Kidney epithelial cell (primary cell): ENCODE measurements around the gene ANKFY1. TPM values are rescaled to one million over a fixed set of nuclear protein-coding genes. Genes with fewer than 3 reads are reported as not detected.

Experiments
- DNase-seq: peaks from one replicate; pipeline ENCODE4 v3.0.0-alpha.2; 2010; ENCODE audit warnings: low read depth
- H3K27me3 ChIP-seq: 2 replicates; pipeline ENCODE4 v1.6.0; 2011; ENCODE audit warnings: low read length; ENCODE audit not compliant: control insufficient read depth, insufficient read depth
- H3K36me3 ChIP-seq: 2 replicates; pipeline ENCODE4 v1.5.1; 2011; ENCODE audit warnings: low read length; ENCODE audit not compliant: control insufficient read depth, insufficient read depth
- H3K4me3 ChIP-seq: 2 replicates; pipeline ENCODE4 v1.5.1; 2011; ENCODE audit warnings: low read depth, mild to moderate bottlenecking, control low read depth, low read length
- CTCF ChIP-seq: IDR thresholded peaks from 2 replicates; pipeline ENCODE4 v1.5.1; 2011; ENCODE audit warnings: mild to moderate bottlenecking, moderate library complexity, low read length, control low read depth, inconsistent platforms; ENCODE audit not compliant: insufficient read depth, poor library complexity, severe bottlenecking
- total RNA-seq: library from RNA; depleted of rRNA; stranded (reverse); fragments of >200 nt; gene quantifications from 2 replicates; pipeline ENCODE4 v1.2.3, GENCODE V29; 2015

Gene ANKFY1
- total RNA-seq, 1 donor from 2014 or later = 39.4 TPM

DNA sequence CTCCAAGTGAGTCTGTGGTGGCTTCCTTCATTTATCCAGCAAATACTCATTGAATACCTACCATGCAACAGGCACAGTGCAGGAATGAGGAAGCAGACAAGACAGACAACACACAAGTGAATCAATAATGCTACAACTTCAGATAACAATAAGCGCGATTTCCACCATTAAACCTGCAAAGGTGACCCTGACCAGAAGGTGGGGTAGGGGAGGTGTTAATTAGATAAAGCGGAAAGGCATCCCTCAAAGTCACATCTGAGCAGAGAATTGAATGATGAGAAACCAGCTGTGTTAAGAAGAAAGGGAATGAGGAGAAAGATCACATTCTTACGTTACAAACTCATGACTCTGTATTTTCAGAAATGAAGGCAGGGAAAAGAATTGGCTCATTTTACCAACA lies 147.3 kb downstream of the ANKFY1 start:
- no peaks in the 10 kb centered on the region for H3K27me3 ChIP-seq
- peaks cover 3% of the 10 kb centered on the region for H3K36me3 ChIP-seq
- TF ChIP-seq CTCF = no peak
- no peak overlapping the region for H3K4me3 ChIP-seq
- DNase-seq = no peak

Other genes starting within 250 kb of the ANKFY1 start
- 33.9 and 40.0 TPM in 2 replicates for gene ZZEF1, start 120.9 kb downstream of the ANKFY1 start, total RNA-seq
- gene CYB5D2, start 120.8 kb downstream of the ANKFY1 start, total RNA-seq = 18.2 and 21.0 TPM in 2 replicates
- gene UBE2G1, start 102.7 kb upstream of the ANKFY1 start, total RNA-seq = 42.2 and 57.3 TPM in 2 replicates
- 0.58 and 0.89 TPM in 2 replicates for gene SPNS3, start 170.0 kb upstream of the ANKFY1 start, total RNA-seq
- gene SPNS2, start 234.9 kb upstream of the ANKFY1 start, total RNA-seq = 47.3 and 53.1 TPM in 2 replicates